ENCODE data around the gene NPW.

NPW gene

GRCh38 chr16:1980030-1980769 is 39.4 kb upstream of the NPW start:
- Histone ChIP-seq H3K9me3 (no peaks in the 10 kb centered on the region), H3K36me3 (replicated peaks) (peaks cover 34% of the 10 kb centered on the region), H3K4me3 (no peak overlapping the region), H3K4me1 (peaks cover 4% of the 10 kb centered on the region), H3K27me3 (ENCODE audit: low read depth) (peaks cover 12% of the 10 kb centered on the region)
- DNase-seq (ENCODE audit: low spot score in 2 of 2), result no peak
- in situ Hi-C loops (cut with MboI; ENCODE audit: low sequenced_read_pairs), result loop anchor here (25.0 kb wide), 1 partner anchor 532 kb away; the partner anchor contains the start of genes AMDHD2 and ATP6V0C

DNA sequence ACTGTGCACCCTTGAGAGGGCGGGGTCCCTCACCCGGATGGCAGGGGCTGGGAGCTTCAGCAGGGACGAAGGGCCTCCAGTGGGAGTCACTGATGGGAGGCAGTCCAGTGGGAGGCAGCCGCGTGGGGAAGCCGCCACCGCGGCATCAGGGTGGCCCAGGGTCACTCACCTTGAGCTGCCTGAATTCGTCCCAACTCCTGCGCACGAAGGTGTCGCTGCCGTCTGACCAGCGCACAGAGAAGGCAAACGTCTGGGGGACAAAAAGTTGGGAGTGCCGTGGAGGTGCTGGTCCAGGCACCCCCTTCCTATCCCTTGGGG is 38.9 kb upstream of the NPW start:
- H3K4me3 ChIP-seq, result no peak overlapping the region
- peaks cover 33% of the 10 kb centered on the region for H3K36me3 ChIP-seq (replicated peaks)
- in situ Hi-C loops (cut with MboI; ENCODE audit: low sequenced_read_pairs), result loop anchor here (25.0 kb wide), 1 partner anchor 532 kb away; the partner anchor contains the start of genes AMDHD2 and ATP6V0C
- peaks cover 6% of the 10 kb centered on the region for H3K4me1 ChIP-seq
- no peak for DNase-seq (ENCODE audit: low spot score in 2 of 2)
- peaks cover 12% of the 10 kb centered on the region for H3K27me3 ChIP-seq (ENCODE audit: low read depth)
- H3K9me3 ChIP-seq, result no peaks in the 10 kb centered on the region

DNA sequence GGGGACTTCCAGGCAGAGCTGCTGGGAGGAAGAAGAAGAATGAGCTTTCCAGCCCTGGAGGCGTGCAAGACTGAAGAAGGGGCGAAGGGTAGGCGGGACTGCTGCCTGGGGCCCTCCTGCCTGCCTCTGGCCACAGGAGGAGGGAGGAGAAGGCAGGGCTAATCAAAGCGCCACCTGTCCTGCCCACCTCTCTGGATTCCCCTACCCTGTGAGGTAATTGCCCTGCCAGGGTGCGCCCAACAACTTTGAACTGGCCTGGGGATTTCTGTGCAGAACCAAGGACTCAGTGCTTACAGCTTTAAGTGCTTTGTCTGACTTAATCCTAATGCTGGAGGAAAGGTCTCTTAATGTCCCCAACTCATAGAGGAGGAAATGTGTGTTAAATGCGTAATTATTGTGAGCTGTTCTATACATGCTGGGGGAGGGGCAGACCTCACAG is 38.2 kb upstream of the NPW start, which contains the start of gene NOXO1:
NOXO1 (minus strand) TSS at position 72 of the 439 bp plus-strand sequence. CDS start 290 bp downstream, outside the sequence.
- H3K4me1 ChIP-seq, result peaks cover 6% of the 10 kb centered on the region
- in situ Hi-C loops (cut with MboI; ENCODE audit: low sequenced_read_pairs), result loop anchor here (25.0 kb wide), 1 partner anchor 531 kb away; the partner anchor contains the start of genes AMDHD2 and ATP6V0C
- H3K27me3 ChIP-seq (ENCODE audit: low read depth), result peaks cover 12% of the 10 kb centered on the region
- H3K36me3 ChIP-seq (replicated peaks), result peaks cover 33% of the 10 kb centered on the region
- DNase-seq (ENCODE audit: low spot score in 2 of 2), result no peak
- H3K4me3 ChIP-seq, result no peak within 1 kb of the TSS
- H3K9me3 ChIP-seq, result no peaks in the 10 kb centered on the region

DNA sequence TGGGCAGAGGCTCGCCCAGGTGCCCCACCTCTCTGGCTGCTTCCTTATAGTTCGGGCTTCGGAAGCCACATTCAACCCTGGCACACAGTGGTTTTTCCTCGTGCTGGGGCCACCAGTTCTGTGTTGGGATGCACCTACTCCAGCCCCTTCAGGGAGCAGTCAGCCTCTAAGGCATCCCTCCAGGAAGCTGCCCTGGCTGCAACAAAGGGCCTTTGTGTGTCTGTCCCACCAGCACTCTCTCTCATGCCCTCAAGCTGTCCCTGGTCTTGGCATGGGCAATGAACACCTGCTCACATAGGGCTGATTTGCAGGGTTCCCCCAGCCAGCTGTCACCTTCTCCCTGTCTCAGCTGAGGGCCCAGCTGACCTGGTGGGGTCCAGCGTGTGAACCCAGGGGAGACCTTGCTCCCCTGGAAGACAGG is 37.6 kb upstream of the NPW start:
- H3K36me3 ChIP-seq (replicated peaks), result peaks cover 31% of the 10 kb centered on the region
- no peak overlapping the region for H3K4me3 ChIP-seq
- H3K4me1 ChIP-seq, result peaks cover 6% of the 10 kb centered on the region
- H3K9me3 ChIP-seq, result no peaks in the 10 kb centered on the region
- in situ Hi-C loops (cut with MboI; ENCODE audit: low sequenced_read_pairs), result loop anchor here (25.0 kb wide), 1 partner anchor 530 kb away; the partner anchor contains the start of genes AMDHD2 and ATP6V0C
- H3K27me3 ChIP-seq (ENCODE audit: low read depth), result peaks cover 12% of the 10 kb centered on the region
- no peak for DNase-seq (ENCODE audit: low spot score in 2 of 2)

GRCh38 chr16:1982991-1983543 is 36.5 kb upstream of the NPW start:
- Histone ChIP-seq H3K4me1 (peaks cover 6% of the 10 kb centered on the region), H3K36me3 (replicated peaks) (peaks cover 24% of the 10 kb centered on the region), H3K4me3 (peak overlapping the region; percentile 72), H3K27me3 (ENCODE audit: low read depth) (peaks cover 12% of the 10 kb centered on the region), H3K9me3 (no peaks in the 10 kb centered on the region)
- in situ Hi-C loops (cut with MboI; ENCODE audit: low sequenced_read_pairs), result loop anchor here (25.0 kb wide), 1 partner anchor 529 kb away; the partner anchor contains the start of genes AMDHD2 and ATP6V0C
- DNase-seq (ENCODE audit: low spot score in 2 of 2), result no peak

DNA sequence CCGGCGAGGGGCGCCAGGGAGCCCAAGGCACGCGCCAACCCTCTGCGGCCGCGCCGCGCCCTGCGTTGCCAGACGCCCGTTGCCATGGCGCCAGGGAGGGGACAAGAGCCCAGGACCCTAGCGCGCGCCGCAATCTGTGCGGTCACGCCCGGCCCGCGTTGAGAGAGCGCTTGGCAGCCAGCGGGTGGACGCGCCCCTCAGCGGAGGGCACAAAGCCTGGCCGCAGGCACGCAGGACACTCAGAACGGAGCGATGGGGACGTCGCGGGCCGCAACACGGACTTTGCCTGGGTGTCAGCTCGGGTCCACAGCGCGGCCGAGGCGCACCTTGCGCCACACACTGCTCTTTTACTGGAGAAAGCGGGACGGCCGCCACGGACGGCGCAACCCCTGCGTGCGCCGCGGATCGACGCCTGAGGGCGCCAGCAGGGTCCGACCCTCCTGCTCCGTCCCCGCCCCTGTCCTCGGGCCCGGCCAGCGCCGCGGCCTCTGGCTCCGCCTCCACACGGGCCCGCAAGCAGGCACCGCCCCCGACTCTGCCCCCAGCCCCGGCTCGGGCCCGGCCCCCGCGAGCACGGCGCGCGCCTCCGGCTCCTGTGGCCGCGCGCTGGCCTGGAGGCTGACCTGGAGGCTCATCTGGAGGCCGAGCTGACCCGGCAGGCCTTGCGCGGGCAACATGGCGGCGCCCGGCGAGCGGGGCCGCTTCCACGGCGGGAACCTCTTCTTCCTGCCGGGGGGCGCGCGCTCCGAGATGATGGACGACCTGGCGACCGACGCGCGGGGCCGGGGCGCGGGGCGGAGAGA is 35.8 kb upstream of the NPW start, which contains the start of gene GFER:
GFER (plus strand) TSS at position 650 of the 803 bp plus-strand sequence; CDS start at position 676, 26 bp downstream.
- Histone ChIP-seq H3K36me3 (replicated peaks) (peaks cover 17% of the 10 kb centered on the region), H3K4me1 (peaks cover 6% of the 10 kb centered on the region), H3K9me3 (no peaks in the 10 kb centered on the region), H3K27me3 (ENCODE audit: low read depth) (peaks cover 12% of the 10 kb centered on the region), H3K4me3 (peak within 1 kb of the TSS; percentile 72)
- in situ Hi-C loops (cut with MboI; ENCODE audit: low sequenced_read_pairs), result loop anchor here (25.0 kb wide), 1 partner anchor 529 kb away; the partner anchor contains the start of genes AMDHD2 and ATP6V0C
- peak; percentile 86 to 94 for DNase-seq (ENCODE audit: low spot score in 2 of 2)

DNA sequence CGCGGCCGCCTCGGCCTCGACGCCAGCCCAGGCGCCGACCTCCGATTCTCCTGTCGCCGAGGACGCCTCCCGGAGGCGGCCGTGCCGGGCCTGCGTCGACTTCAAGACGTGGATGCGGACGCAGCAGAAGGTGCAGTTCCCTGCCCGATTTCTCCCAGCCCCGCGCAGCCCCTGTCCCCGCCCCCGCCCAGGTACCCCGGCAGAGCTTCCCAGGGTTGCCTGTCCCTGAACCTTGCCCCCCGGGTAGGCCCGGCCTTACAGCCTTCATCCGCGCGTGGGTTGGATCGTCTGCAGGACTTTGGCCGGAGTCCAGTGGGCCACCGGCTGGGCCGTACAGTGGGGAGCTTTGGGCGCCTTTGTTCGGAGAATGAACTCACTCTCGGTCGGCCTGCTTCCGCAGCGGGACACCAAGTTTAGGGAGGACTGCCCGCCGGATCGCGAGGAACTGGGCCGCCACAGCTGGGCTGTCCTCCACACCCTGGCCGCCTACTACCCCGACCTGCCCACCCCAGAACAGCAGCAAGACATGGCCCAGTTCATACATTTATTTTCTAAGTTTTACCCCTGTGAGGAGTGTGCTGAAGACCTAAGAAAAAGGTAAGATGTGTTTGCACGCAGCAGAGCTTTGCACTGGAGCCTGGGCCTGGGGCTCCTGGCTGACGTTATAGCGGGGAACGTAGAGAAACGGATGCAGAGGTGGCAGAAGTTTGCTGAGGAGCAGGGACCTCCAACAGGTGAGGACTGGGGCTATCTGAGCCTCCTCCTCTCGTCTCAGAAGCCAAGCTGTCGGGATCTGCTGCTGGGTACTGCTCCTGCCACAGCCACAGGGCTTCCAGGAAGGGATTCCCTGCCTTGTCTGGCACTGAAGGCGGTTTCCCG is 35.0 kb upstream of the NPW start:
- in situ Hi-C loops (cut with MboI; ENCODE audit: low sequenced_read_pairs), result loop anchor here (25.0 kb wide), 1 partner anchor 528 kb away; the partner anchor contains the start of genes AMDHD2 and ATP6V0C
- H3K27me3 ChIP-seq (ENCODE audit: low read depth), result peaks cover 12% of the 10 kb centered on the region
- peaks cover 15% of the 10 kb centered on the region for H3K36me3 ChIP-seq (replicated peaks)
- no peak for DNase-seq (ENCODE audit: low spot score in 2 of 2)
- H3K9me3 ChIP-seq, result no peaks in the 10 kb centered on the region
- H3K4me3 ChIP-seq, result peak overlapping the region; percentile 72
- H3K4me1 ChIP-seq, result peaks cover 6% of the 10 kb centered on the region

- Histone ChIP-seq H3K4me3 (peak overlapping the region; percentile 72), H3K36me3 (replicated peaks) (peaks cover 15% of the 10 kb centered on the region), H3K27me3 (ENCODE audit: low read depth) (peaks cover 9% of the 10 kb centered on the region), H3K9me3 (no peaks in the 10 kb centered on the region), H3K4me1 (peaks cover 6% of the 10 kb centered on the region)
- DNase-seq (ENCODE audit: low spot score in 2 of 2), result no peak
- in situ Hi-C loops (cut with MboI; ENCODE audit: low sequenced_read_pairs), result loop anchor here (25.0 kb wide), 1 partner anchor 527 kb away; the partner anchor contains the start of genes AMDHD2 and ATP6V0C
Observed at GRCh38 chr16:1985466-1986150, 34.0 kb upstream of the NPW start.

DNA sequence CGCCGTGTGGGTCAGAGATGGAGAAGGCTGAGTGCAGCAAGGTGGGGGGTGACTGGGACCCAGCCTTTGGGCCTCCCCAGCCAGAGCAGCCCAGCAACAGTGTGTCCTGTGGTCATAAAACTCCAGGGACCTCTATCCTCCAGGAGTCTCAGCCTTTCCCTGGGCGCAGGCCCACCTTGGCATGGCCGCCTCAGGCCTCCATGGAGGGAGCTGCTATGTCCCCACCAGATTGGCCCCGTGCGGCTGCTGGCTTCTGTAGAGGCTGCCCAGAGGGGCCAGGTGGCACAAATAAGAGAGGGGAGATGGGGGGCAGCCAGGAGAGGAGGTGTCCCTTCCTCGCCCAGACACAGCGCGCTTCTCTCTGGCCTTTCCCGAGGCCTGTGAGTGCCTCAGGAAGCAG is 32.4 kb upstream of the NPW start:
- peaks cover 6% of the 10 kb centered on the region for H3K4me1 ChIP-seq
- no peak for DNase-seq (ENCODE audit: low spot score in 2 of 2)
- H3K9me3 ChIP-seq, result no peaks in the 10 kb centered on the region
- no peaks in the 10 kb centered on the region for H3K27me3 ChIP-seq (ENCODE audit: low read depth)
- H3K4me3 ChIP-seq, result no peak overlapping the region
- in situ Hi-C loops (cut with MboI; ENCODE audit: low sequenced_read_pairs), result loop anchor here (25.0 kb wide), 1 partner anchor 525 kb away; the partner anchor contains the start of genes AMDHD2 and ATP6V0C
- H3K36me3 ChIP-seq (replicated peaks), result peaks cover 15% of the 10 kb centered on the region

GRCh38 chr16:1989209-1990100 is 30.1 kb upstream of the NPW start, which contains the start of gene SYNGR3:
Gene SYNGR3 (plus strand): TSS chr16:1989970. CDS start chr16:1990103, 133 bp downstream.
- Histone ChIP-seq H3K27me3 (ENCODE audit: low read depth) (no peaks in the 10 kb centered on the region), H3K9me3 (no peaks in the 10 kb centered on the region), H3K4me3 (peak within 1 kb of the TSS; percentile 40), H3K36me3 (replicated peaks) (peaks cover 15% of the 10 kb centered on the region), H3K4me1 (peaks cover 6% of the 10 kb centered on the region)
- in situ Hi-C loops (cut with MboI; ENCODE audit: low sequenced_read_pairs), result loop anchor here (25.0 kb wide), 1 partner anchor 523 kb away; the partner anchor contains the start of genes AMDHD2 and ATP6V0C
- peak in 1 of 2 experiments; percentile 57 for DNase-seq (ENCODE audit: low spot score in 2 of 2)

- Histone ChIP-seq H3K27me3 (ENCODE audit: low read depth) (no peaks in the 10 kb centered on the region), H3K4me3 (peak overlapping the region; percentile 40), H3K36me3 (replicated peaks) (peaks cover 15% of the 10 kb centered on the region), H3K4me1 (peaks cover 4% of the 10 kb centered on the region), H3K9me3 (no peaks in the 10 kb centered on the region)
- in situ Hi-C loops (cut with MboI; ENCODE audit: low sequenced_read_pairs), result loop anchor here (25.0 kb wide), 1 partner anchor 522 kb away; the partner anchor contains the start of genes AMDHD2 and ATP6V0C
- no peak for DNase-seq (ENCODE audit: low spot score in 2 of 2)
Observed at GRCh38 chr16:1990101-1990350, 29.6 kb upstream of the NPW start.

Data from HAP-1 (cell line).